ENCODE results near the gene CDK11B.
A peak's percentile ranks its signal among the peaks of the same experiment; 100 is the strongest.

Gene CDK11B

GRCh38 chr1:1614204-1614953 is 44.4 kb downstream of the CDK11B start:
- DNase-seq = peak; percentile 47

GRCh38 chr1:1613509-1614082 is 45.2 kb downstream of the CDK11B start:
- no peak for DNase-seq

- DNase-seq = no peak
Measured at GRCh38 chr1:1612104-1612400, 46.8 kb downstream of the CDK11B start.

- no peak for DNase-seq
Measured at GRCh38 chr1:1610796-1611195, 48.0 kb downstream of the CDK11B start.

GRCh38 chr1:1609822-1610485 is 48.9 kb downstream of the CDK11B start:
- DNase-seq = no peak

- DNase-seq = no peak
Measured at GRCh38 chr1:1606232-1606631, 52.6 kb downstream of the CDK11B start.

- no peak for DNase-seq
Measured at GRCh38 chr1:1605724-1606123, 53.1 kb downstream of the CDK11B start.

- no peak for DNase-seq
Measured at GRCh38 chr1:1605034-1605591, 53.7 kb downstream of the CDK11B start.

GRCh38 chr1:1604374-1605033 is 54.3 kb downstream of the CDK11B start:
- no peak for DNase-seq

GRCh38 chr1:1603671-1604373 is 55.0 kb downstream of the CDK11B start:
- no peak for DNase-seq

- DNase-seq = no peak
Measured at GRCh38 chr1:1602968-1603506, 55.8 kb downstream of the CDK11B start.

- no peak for DNase-seq
Measured at GRCh38 chr1:1602304-1602967, 56.4 kb downstream of the CDK11B start.

- DNase-seq = no peak
Measured at GRCh38 chr1:1601564-1602303, 57.1 kb downstream of the CDK11B start.

GRCh38 chr1:1600861-1601563 is 57.8 kb downstream of the CDK11B start:
- no peak for DNase-seq

GRCh38 chr1:1599935-1600860 is 58.6 kb downstream of the CDK11B start, which contains the start of gene FNDC10:
Gene FNDC10, minus strand, starts transcription at chr1:1600135. Its CDS starts 120 bp downstream, at chr1:1600015.
- no peak for DNase-seq

GRCh38 chr1:1599030-1599934 is 59.5 kb downstream of the CDK11B start:
- DNase-seq = no peak

- DNase-seq = no peak
Measured at GRCh38 chr1:1598720-1599029, 60.1 kb downstream of the CDK11B start.

GRCh38 chr1:1598051-1598719 is 60.6 kb downstream of the CDK11B start:
- no peak for DNase-seq

Data from activated T-cell treated with anti-CD3 and anti-CD28 coated beads for 4 hours (primary cell).